Eye (tissue), 1 donor: Measurements from ENCODE around the gene LGMN.
"Not testable (repeated sequence)": the region's sequence is repeated elsewhere in the genome, so short reads cannot be mapped to it uniquely, and the experiment has no call there.

ENCODE experiments used
- DNase-seq: peaks from one replicate; pipeline ENCODE4 v3.0.0-alpha.2; 2015

The LGMN gene

DNA sequence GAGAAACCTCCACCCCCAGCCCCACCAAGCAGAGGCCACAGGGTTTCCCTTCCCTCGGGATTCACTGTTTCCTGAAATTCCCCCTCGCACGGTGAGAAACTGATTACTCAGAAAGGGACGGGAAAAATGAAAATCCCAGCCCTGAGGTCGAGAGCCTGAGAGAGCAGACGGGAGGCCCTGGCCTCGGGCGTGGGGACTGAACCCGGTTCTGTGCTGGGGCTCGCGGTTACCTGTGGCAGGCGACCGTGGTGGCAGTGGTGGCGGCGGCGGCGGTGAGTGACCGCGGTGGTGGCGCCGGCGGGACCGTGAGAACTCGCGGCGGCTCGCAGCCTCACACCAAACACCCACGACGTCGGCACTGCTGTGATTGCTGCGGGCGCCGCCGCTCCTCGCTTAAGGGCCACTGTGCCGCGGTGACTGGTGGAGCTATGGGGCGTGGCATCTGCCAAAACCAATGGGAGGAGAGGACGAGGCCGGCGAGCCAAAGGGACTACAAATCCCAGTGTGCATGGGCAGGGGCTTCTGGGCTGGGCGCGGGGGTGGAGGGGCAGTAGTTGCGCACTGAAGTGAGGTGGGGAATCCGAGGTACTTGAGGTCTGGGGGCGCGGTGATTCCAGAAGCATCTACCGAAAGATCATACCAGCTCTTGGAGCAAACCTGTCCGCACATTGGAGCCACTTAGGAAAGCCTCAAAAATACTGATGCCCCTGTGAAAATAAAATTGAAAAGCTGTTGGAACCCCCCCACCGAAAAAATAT, at the start of gene LGMN:
LGMN (minus strand) TSS at position 369 of the 758 bp plus-strand sequence. CDS start 15,841 bp downstream, outside the sequence.
- peak; percentile 95 for DNase-seq

DNA sequence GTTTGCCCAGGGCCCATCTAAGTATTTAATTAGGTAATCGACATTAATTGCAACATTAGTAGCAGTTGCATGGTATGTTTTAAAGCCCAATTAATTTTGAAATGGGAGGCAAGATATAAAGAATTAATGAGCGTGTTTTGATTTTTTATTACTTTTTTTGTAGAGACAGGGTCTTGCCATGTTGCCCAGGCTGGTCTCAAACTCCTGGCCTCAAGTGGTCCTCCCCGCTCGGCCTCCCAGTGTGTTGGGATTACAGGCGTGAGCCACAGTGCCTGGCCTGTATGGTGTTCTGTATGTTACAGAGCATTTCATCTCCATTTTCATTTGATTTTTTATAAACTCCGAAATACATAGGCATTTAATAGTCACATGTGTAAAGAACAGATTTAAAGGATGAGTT, 46.5 kb upstream of the LGMN start:
- no peak for DNase-seq

DNA sequence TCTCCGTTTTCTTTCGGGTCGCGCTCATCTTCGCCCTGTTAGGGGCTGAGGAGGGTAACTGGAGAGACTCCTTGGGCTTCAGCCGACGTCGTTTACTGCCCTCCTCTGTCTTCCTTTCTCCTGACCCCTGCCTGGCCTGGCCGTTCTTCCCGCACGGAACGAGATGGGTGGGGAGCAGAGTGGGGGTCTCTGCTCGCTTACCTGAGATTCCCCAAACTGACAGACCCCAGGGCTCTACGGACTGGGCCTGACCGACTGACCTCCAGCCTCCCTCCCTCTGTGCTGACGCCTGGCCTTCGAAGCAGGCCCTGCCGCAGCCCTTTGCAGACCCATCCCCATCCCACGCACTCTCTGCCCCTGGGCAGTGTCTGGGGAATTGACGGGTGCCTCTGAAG, 46.1 kb upstream of the LGMN start:
- no peak for DNase-seq

DNA sequence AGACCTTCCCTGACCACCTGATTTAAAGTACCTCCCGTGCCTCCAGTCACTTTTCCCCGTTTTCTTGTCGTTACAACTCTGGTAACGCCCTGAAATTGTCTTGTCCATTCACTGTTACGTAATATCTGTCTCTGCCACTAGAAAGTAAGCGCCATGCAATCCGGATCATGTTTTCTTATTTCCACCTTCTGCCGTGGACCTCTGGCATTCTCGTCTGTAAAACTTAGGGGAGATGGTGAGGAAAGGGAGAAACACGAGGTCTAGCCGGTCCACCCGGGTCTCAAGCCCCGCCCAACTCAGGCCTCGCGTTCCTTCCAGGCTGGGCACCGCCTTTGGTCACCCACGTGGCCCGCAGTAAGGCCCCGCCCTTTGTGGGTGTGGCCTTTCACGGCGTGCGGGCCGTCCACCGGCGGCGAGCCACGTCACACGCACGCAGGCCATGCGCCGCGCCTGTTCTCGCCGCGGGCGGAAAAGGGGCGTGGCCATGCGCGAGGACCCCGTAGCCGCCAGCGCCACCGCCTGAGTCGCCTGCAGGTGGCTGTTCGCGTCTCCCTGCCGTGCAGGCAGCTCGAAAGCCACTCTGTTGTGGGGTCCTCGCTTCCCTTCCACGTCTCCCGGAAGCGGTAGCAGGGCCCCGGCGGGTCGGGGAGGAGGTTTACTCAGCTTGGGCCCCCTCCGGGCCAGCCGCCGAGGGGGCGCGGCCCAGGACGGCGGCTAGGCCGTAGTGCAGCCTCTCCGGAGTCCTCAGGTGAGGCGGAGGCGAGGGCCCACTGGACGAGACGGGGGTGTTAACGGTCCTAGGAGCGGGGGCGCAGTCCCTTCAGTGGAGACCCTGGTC, 45.5 kb upstream of the LGMN start, which contains the start of gene GOLGA5:
GOLGA5 (plus strand) TSS at position 597 of the 838 bp plus-strand sequence. CDS start 3,133 bp downstream, outside the sequence.
- DNase-seq, result peak; percentile 99

DNA sequence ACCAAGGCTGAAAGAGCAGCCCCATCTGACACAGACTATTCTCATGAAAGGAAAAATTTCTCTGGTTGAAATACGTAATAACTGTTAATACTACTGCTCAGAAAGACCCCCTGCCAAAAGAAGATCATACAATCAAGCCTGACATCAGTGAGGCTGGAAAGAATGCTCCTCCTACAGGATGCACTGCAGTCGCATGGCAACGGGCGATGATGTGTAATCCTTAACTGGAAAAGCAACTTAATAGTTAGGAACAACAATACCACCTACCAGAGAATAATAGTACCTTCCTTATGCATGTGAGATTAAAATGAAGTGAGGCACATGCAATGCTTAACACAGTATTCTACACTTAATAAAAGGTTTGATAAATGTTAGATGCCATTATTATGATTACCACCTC, 44.5 kb upstream of the LGMN start:
- DNase-seq, result peak; percentile 7

DNA sequence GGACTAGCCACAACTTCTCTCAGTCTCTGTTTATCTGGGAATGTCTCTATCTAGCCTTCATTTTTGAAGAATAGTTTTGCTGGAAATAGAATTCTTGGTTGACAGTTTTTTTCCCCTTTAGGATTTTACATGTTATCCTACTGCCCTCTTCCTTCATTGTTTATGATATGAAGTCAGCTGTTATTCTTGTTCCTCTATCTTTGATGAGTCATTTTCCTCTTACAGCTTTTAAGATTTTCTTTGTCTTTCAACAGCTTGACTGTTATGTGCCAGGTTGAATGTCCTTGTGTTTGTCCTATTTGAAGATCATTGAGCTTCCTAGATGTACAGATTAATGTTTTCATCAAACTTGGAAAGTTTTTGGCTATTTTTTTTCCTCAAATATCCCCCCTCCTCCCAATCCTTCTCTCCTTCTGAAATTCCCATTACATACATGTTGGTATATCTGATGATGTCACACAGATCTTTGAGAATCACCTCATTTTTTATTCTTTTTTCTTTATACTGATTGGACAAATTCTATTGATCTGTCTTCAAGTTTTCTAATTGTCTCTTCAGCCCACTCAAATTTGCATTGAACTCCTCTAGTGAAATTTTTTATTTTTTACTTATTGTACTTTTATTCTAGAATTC, 41.1 kb upstream of the LGMN start:
- no peak for DNase-seq

DNA sequence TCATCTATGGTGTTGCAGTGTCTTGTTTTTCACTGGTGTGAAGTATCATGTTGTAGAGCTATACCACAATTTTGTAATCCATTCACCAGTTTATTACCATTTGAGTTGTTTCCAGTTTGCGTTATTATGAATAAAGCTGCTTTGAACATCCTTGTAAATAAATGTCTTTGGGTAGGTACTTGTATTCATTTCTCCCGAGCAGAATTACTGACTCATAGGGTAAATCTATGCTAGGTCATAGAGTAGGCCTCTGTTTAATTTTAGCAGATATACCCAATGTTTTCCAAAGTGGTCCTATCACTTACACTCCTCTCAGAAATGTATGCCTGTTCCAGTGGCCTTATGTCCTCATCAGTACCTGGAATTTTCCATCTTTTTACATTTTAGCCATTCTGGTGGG, 39.1 kb upstream of the LGMN start:
- no peak for DNase-seq

DNA sequence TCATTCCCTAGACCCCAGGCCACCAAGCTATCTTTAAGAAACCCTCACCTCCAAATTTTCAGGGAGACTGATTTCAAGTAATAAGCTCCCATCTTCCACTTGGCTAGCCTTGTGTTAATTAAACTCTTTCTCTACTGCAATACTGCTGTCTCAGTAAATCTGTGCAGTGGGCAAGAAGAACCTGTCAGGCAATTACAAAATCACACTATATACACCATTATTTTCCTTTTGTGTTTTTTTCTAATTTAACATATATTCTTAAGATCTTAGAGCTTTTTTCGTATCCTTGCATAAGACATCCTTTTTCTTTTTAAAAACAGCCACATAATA, 38.0 kb upstream of the LGMN start:
- DNase-seq, result no peak

DNA sequence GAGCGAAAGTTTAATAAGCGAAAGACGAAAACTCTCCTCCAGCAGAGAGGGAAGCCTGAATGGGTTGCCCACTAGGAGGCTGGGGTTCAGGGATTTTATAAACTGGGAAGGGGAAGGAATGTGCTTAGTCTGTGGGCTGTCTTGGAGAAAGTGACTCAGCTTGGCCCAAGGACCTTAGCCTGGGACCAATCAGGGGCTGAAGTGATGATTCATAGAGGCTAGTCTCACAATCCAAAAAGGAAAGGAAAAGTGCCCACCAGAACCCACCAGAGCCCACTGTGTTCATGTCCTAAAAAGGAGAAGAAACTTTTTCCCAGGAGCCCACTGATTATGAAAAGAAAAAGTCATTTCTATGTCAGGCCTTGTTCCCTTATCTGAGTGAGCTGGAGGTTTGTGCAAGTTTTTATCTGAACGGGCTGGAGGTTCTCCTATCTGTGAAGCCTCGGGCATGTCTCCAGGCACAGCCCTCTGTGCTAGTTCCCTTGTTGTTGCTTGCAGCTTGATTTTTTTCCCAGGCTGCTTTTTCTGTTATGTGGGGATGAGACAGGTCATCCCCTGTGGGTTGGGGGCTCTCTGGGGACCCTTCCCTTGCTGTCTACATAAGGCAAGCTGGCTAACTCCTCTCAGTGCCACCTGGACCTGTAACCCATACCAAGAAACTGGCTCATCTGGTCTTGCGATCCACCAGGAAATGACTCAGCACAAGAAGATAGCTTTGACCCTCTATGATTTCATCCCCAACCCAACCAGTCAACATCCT, 37.4 kb upstream of the LGMN start:
- DNase-seq, result no peak

DNA sequence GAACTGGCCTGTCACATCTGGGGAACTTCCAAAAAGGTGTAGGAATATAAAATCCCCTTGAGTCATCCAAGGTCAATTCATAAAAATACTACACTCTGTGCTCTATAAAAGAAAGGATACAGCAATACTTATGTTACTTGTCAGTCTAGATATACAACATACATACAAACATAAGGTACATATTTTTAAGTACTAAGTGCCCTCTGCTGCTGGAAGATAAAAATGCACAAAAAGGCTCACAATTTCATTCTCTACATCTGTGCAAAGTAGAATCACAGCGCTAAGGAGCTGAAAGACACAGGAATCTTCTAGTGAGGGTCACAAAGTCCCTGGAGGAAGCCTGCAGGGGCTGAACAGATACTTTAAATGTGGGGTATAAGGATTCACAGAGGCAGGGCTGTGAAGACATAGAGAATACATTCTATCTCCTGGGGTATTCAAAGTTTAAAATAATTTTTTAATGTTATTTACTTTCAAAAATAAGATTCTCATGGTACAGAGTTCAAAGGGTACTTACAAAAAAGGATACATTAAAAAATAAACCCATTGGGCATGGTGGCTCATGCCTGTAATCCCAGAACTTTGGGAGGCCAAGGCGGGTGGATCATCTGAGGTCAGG, 35.5 kb upstream of the LGMN start:
- peak; percentile 76 for DNase-seq

DNA sequence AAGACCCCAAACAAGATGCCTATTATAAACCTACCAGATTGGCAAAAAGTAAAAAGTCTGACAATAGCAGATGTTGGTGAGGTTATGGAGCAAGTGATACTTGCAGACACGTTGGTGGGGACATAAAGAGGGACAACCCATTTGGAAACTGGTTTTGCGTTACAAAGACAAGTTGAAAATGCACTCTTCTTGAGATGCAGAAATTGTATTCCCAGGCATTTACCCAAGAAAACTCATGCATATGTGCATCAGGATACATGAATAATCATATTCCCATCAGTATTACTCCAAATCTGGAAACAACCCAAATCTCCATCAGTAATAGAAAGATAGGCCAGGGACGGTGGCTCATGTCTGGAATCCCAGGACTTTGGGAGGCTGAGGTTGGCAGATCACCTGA, 32.9 kb upstream of the LGMN start:
- DNase-seq, result no peak

DNA sequence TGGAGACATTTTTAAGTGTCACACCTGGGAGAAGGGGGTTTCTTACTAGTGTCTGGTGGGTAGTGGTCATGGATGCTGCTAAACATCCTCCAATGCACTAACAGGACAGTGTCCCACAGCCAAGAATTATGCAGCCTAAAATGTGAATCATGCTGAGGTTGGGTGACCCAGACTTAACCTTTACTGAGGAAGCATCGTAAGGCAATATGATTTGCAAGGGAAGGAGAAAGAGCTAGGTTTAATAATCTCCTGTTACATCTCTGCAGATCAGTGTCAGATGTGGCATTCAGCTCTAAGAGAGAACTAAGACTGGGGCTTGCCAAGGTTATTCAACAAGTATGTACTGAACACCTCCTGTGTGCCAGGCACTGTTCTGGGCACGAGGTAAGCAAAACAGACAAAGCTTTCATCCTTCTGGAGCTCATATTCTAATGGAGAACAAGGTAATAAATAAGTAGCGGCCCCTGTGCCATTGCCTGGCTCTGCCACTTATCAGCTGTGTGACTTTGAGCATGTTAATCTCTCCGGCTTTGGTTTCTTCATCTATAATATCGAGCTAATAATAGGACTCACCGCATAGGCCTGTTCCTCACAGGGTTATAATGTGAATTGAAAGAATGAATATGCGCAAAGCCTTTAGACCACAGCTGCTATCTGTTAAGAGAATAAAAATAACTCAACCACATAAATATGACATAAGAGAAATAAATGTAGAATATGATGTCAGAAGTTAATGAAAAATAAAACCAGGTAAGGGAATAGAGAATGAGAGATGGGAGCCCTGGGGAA, 32.2 kb upstream of the LGMN start:
- no peak for DNase-seq

DNA sequence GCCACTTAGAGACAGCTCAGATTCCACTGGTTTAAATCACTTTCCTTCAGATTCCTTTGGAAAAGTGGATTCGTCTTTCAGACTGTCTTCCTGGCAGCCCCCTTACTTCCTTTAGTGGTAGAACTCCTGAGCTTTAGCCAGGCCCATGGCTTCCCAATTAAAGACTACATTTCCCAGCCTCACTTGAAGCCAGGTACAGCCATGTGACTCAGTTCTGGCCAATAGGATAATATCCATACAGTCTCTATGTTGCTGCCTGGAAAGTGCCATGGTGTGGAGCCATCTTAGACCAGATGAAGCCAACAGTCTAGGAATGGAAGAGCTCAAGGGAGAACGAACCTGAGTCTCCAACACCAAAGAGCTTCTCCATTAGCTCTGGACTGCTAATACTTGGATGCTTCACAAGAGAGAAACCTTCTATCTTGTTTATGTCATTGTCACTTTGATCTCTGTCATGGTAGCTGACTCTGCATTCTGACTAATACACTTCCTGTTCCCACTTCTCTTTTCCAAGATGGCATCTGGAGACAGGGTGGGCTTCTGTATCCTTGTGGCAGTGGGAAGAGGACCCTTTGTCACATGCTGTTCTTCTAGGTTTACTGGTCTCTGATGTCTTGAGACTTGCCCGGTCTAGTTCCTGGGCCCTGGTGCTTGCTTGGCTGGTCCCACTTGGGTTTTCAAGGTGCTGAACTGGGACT, 30.6 kb upstream of the LGMN start:
- not testable (repeated sequence) for DNase-seq

DNA sequence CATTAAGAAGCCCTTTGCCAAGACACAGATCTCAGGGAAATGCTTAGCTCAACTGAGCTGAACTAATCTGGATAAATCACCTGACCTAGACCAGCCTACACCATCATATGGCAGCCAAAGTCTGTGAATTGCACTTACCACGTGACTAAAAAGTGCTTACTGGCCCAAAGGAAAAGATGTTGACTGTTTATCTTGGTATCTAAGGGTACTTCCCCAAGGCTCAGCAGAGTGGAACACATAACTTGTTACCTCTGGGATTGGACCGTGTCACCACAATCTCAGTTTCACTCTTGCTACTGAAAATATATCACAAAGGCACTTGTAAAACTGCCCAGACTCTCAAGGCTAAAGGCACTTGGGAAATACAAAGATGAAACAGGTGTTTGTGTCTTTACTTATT, 26.9 kb upstream of the LGMN start:
- not testable (repeated sequence) for DNase-seq

DNA sequence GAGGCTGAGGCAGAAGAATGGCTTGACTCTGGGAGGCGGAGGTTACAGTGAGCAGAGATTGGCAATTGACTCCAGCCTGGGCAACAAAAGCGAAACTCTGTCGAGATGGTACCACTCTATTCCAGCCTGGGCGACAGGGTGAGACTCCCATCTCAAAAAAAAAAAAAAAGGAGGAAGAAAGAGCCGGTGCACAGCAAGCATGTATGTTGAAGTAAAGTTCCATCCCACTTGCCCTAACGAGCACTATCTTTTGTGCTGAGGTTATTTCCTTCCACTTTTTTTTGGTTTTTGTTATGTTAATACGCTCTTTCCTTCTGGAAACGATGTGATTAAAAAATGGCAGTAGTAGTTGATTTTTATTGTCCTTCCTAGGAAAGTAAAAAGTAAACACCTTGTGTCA, 26.1 kb upstream of the LGMN start:
- no peak for DNase-seq

DNA sequence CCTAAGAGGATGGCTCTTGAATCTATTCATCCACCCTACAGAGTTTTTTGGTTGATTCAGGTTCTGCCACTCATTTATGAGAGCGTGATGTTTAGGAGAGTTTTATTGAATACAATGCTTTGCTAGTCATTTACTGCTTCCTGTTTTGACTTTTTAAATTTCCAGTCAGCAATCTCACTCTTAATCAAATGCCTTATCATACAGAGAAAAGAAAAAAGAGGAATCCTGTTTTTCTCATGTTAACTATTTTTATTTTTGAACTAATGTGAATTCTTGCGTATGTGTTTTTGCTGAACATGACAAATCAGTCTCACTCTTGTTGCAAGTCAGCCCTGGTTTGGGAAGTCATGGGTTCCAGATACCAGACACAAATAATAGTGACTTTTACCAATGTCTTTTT, 22.1 kb upstream of the LGMN start:
- no peak for DNase-seq

DNA sequence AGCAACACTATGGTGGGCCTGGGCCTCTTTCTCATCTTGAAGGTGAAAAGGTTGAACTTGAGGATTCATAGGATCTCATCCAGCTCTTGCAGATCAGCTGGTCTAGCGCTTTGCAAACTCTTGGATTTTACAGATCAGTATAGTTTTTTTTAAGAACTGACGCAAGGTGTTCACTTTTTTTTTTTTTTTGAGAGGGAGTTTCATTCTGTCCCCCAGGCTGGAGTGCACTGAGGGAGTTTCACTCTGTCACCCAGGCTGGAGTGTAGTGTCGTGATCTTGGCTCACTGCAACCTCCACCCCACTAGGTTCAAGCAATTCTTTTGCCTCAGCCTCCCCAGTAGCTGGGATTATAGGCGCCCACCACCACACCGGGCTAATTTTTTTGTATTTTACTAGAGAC, 20.4 kb upstream of the LGMN start:
- no peak for DNase-seq

DNA sequence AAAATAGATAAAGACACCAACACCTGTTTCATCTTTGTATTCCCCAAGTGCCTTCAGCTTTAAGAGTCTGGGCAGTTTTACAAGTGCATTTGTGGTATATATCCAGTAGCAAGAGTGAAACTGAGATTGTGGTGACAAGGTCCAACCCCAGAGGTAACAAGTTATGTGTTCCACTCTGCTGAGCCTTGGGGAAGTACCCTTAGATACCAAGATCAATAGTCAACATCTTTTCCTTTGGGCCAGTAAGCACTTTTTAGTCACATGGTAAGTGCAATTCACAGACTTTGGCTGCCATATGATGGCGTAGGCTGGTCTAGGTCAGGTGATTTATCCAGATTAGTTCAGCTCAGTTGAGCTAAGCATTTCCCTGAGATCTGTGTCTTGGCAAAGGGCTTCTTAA, 19.8 kb upstream of the LGMN start:
- DNase-seq, result not testable (repeated sequence)

DNA sequence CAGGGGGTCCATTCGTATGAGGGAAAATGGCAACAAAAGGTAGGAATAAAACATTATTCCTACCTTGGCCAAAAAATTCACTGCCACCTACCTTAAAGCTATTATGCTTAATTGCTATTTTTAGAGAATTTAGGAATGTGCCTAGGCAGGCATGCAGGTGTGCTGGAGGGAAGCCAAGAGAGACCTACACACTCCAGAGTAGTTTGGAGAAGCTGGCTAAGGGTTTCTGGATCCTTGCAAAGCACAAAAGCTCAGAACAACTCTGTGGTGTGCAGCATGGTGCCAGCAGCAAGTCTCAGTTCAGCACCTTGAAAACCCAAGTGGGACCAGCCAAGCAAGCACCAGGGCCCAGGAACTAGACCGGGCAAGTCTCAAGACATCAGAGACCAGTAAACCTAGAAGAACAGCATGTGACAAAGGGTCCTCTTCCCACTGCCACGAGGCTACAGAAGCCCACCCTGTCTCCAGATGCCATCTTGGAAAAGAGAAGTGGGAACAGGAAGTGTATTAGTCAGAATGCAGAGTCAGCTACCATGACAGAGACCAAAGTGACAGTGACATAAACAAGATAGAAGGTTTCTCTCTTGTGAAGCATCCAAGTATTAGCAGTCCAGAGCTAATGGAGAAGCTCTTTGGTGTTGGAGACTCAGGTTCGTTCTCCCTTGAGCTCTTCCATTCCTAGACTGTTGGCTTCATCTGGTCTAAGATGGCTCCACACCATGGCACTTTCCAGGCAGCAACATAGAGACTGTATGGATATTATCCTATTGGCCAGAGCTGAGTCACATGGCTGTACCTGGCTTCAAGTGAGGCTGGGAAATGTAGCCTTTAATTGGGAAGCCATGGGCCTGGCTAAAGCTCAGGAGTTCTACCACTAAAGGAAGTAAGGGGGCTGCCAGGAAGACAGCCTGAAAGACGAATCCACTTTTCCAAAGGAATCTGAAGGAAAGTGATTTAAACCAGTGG, 15.5 kb upstream of the LGMN start:
- not testable (repeated sequence) for DNase-seq

DNA sequence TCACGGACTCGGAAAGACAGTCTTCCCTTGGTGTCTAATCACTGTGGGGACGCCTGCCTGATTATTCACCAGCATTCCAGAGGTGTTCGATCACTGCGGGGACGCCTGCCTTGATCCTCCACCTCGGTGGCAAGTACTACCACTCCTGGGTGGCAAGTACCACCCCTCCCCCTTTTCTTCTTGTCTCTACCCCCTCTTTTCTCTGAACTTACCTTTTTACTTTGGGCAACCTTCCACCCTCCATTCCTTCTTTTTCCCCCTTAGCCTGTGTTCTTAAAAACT, 12.0 kb upstream of the LGMN start:
- no peak for DNase-seq
